OCI-LY7 (cell line): Measurements from ENCODE around the gene PCK2. TPM values are rescaled to one million over a fixed set of nuclear protein-coding genes. Genes with fewer than 3 reads are reported as not detected.

Source experiments
- BruUV-seq: library from RNA; stranded (reverse); fragments of 400-500 nt; replicated peaks from 2 replicates; lab custom pipeline; 2021; lab: Mats Ljungman, UMichigan
- CTCF ChIA-PET: fragments of 300-600 bp; sonication (Branson Sonifier 250); formaldehyde crosslinking; loops from one replicate; lab custom pipeline; 2022; ENCODE audit warnings: antibody characterized with exemption; ENCODE audit not compliant: unreplicated experiment; lab: Charles Lee
- POLR2A ChIA-PET: fragments of 300-600 bp; sonication (Branson Sonifier 250); formaldehyde crosslinking; loops from one replicate; lab custom pipeline; 2022; ENCODE audit warnings: antibody characterized with exemption; lab: Charles Lee
- DNase-seq: peaks from one replicate; pipeline ENCODE4 v3.0.0-alpha.2; 2015; ENCODE audit warnings: low spot score
- H2AFZ ChIP-seq: fragments of 200-600 bp; sonication (generic), shearing (Covaris generic); 2 replicates; pipeline ENCODE4 v1.6.1; 2014; ENCODE audit warnings: mild to moderate bottlenecking, antibody characterized with exemption, low read length, moderate library complexity
- H3K27ac ChIP-seq: fragments of 200-600 bp; sonication (generic); 2 replicates; pipeline ENCODE4 v1.5.1; 2014; ENCODE audit warnings: mixed run types, low read depth, mild to moderate bottlenecking, moderate library complexity, low read length, inconsistent platforms; ENCODE audit not compliant: poor library complexity, severe bottlenecking
- H3K36me3 ChIP-seq: fragments of 200-600 bp; sonication (generic); 2 replicates; pipeline ENCODE4 v1.6.1; 2014; ENCODE audit warnings: mild to moderate bottlenecking, antibody characterized with exemption, low read length, moderate library complexity, mixed read lengths; ENCODE audit not compliant: insufficient read depth
- H3K4me1 ChIP-seq: fragments of 200-600 bp; sonication (generic); 2 replicates; pipeline ENCODE4 v1.5.1; 2014; ENCODE audit warnings: mild to moderate bottlenecking, low read length; ENCODE audit not compliant: insufficient read depth, poor library complexity, severe bottlenecking
- H3K4me2 ChIP-seq: fragments of 200-600 bp; sonication (generic); 2 replicates; pipeline ENCODE4 v1.6.1; 2014; ENCODE audit warnings: mild to moderate bottlenecking, low read length
- H3K4me3 ChIP-seq: fragments of 200-600 bp; sonication (generic); 2 replicates; pipeline ENCODE4 v1.5.1; 2014; ENCODE audit warnings: mild to moderate bottlenecking, low read depth, low read length; ENCODE audit not compliant: poor library complexity, severe bottlenecking
- H3K79me2 ChIP-seq: fragments of 200-600 bp; sonication (generic); 2 replicates; pipeline ENCODE4 v1.6.1; 2016; ENCODE audit warnings: low read depth, mild to moderate bottlenecking, low read length, moderate library complexity, mixed read lengths; ENCODE audit not compliant: insufficient read depth
- H3K9me2 ChIP-seq: fragments of 200-600 bp; sonication (generic); 2 replicates; pipeline ENCODE4 v1.6.1; 2016; ENCODE audit warnings: mild to moderate bottlenecking, low read length, mixed read lengths; ENCODE audit not compliant: insufficient read depth
- H3K9me3 ChIP-seq: fragments of 200-600 bp; sonication (generic); 2 replicates; pipeline ENCODE4 v1.6.1; 2014; ENCODE audit warnings: mild to moderate bottlenecking, mixed run types, low read length, mixed read lengths
- H4K20me1 ChIP-seq: fragments of 200-600 bp; sonication (generic); 2 replicates; pipeline ENCODE4 v1.6.1; 2014; ENCODE audit warnings: mild to moderate bottlenecking, antibody characterized with exemption, low read length, moderate library complexity, mixed read lengths; ENCODE audit not compliant: insufficient read depth
- EZH2phosphoT487 ChIP-seq: fragments of 200-600 bp; sonication (generic); IDR thresholded peaks from 2 replicates; pipeline ENCODE4 v1.6.1; 2018; ENCODE audit warnings: low read depth, borderline replicate concordance, mild to moderate bottlenecking, mixed run types, antibody characterized with exemption, low read length, moderate library complexity, mixed read lengths
- intact Hi-C: fragments of 100-400 bp; cut with micrococcal nuclease; formaldehyde crosslinking; loops from one replicate; pipeline ENCODE4 v1.10.0; 2022; ENCODE audit not compliant: unreplicated experiment
- total RNA-seq, 2 experiments: library from RNA; depleted of rRNA in 1 of 2; stranded (reverse); fragments of >200 nt in 1 of 2; shearing (Covaris generic) in 1 of 2; gene quantifications; 2 replicates each; pipeline ENCODE4 v1.2.3, GENCODE V29; 2014 to 2022
- TF ChIP-seq, protein P1 (sequence below): fragments of 200-600 bp; sonication (generic); conservative IDR thresholded peaks from 2 replicates; pipeline ENCODE4 v1.5.1; 2014; ENCODE audit warnings: mild to moderate bottlenecking, antibody characterized with exemption, low read length, moderate library complexity, mixed read lengths

Gene PCK2
- total RNA-seq, 2 experiments from 2014 or later = 43.6 to 130 TPM

DNA sequence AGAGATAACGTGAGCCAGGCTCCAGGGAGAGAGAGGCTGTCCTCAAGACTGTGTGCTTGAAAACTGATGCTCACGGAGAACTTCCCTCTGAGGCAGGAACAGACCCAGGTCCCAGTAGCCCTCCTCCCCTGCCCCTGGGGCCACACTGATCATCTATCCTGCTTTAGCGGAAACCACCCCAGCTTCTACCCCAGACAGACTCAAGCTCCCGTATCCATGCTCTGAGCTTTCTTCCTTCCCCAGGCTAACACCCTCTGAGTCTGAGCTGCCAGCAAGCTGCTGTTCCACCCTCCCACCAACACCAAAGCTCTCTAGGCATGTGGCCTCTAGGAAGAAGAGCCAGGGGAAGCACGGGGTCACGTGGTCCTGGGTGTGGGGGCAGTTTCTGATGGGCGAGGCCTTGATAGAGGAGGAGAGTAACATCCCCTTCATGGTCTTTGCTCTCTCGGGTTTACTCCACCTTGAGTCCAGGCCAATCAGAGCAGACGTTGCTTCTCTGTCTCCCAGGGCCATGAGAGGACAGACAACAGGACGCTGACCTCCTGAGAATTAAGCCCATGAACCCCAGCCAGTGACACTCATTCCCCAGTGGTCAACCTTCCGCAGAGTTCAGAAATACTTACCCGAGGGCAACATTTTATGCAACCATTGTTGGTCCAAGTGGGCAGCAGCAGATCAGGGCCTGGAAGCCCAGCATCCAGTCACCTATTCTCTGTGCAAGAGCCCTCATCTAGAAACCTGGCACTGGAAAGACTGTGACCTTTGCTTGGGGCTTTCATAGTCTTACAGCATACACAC is 1.4 kb downstream of the PCK2 start:
- H3K36me3 ChIP-seq = no peaks in the 10 kb centered on the region
- ChIA-PET POLR2A (interaction anchor here (0.6 to 6.8 kb wide), 11 partner anchors 12 to 541 kb away, joined by 3 to 80 read pairs (median 6); partner anchors contain the start of genes DCAF11, EMC9, FITM1 and IRF9), CTCF (interaction anchor here (1.0 to 1.9 kb wide), 3 partner anchors 15 to 66 kb away, joined by 3 to 5 read pairs (median 4); partner anchors contain the start of gene IRF9)
- intact Hi-C loops = no loop called here
- TF ChIP-seq EZH2phosphoT487 = no peak
- TF ChIP-seq, protein P1, sequence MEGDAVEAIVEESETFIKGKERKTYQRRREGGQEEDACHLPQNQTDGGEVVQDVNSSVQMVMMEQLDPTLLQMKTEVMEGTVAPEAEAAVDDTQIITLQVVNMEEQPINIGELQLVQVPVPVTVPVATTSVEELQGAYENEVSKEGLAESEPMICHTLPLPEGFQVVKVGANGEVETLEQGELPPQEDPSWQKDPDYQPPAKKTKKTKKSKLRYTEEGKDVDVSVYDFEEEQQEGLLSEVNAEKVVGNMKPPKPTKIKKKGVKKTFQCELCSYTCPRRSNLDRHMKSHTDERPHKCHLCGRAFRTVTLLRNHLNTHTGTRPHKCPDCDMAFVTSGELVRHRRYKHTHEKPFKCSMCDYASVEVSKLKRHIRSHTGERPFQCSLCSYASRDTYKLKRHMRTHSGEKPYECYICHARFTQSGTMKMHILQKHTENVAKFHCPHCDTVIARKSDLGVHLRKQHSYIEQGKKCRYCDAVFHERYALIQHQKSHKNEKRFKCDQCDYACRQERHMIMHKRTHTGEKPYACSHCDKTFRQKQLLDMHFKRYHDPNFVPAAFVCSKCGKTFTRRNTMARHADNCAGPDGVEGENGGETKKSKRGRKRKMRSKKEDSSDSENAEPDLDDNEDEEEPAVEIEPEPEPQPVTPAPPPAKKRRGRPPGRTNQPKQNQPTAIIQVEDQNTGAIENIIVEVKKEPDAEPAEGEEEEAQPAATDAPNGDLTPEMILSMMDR = no peak
- no peaks in the 10 kb centered on the region for H3K79me2 ChIP-seq
- peak overlapping the region; percentile 47; the same call in 1 of the 2 replicates for H2AFZ ChIP-seq
- H3K9me2 ChIP-seq = no peaks in the 10 kb centered on the region
- BruUV-seq = no TSS peak
- DNase-seq = peak; percentile 66
- peak overlapping the region; percentile 93 for H3K4me2 ChIP-seq
- H3K4me1 ChIP-seq = peaks cover 32% of the 10 kb centered on the region
- H3K27ac ChIP-seq = peak overlapping the region; percentile 75
- H3K4me3 ChIP-seq = peak overlapping the region; percentile 81
- no peaks in the 10 kb centered on the region for H3K9me3 ChIP-seq
- H4K20me1 ChIP-seq = no peaks in the 10 kb centered on the region

GRCh38 chr14:24096545-24097181 is 2.6 kb downstream of the PCK2 start:
- H3K4me2 ChIP-seq = no peak overlapping the region
- H3K9me2 ChIP-seq = no peaks in the 10 kb centered on the region
- no peaks in the 10 kb centered on the region for H3K36me3 ChIP-seq
- no peak for DNase-seq
- POLR2A ChIA-PET = interaction anchor here (0.6 to 6.8 kb wide), 6 partner anchors 11 to 586 kb away, joined by 3 to 80 read pairs (median 4); partner anchors contain the start of genes DCAF11 and NRL
- no TSS peak for BruUV-seq
- H4K20me1 ChIP-seq = no peaks in the 10 kb centered on the region
- TF ChIP-seq EZH2phosphoT487 = no peak
- H3K4me3 ChIP-seq = no peak overlapping the region
- H3K9me3 ChIP-seq = no peaks in the 10 kb centered on the region
- H3K27ac ChIP-seq = no peak overlapping the region
- H3K79me2 ChIP-seq = no peaks in the 10 kb centered on the region
- intact Hi-C loops = no loop called here
- no peak overlapping the region for H2AFZ ChIP-seq
- CTCF ChIA-PET = interaction anchor here (0.6 kb wide), 1 partner anchor 12 kb away, joined by 3 read pairs; no protein-coding TSS in a partner anchor
- H3K4me1 ChIP-seq = peaks cover 28% of the 10 kb centered on the region

- CTCF ChIA-PET = interaction anchor here (0.6 kb wide), 1 partner anchor 10 kb away, joined by 3 read pairs; no protein-coding TSS in a partner anchor
- H3K4me2 ChIP-seq = no peak overlapping the region
- no peak overlapping the region for H3K4me3 ChIP-seq
- H2AFZ ChIP-seq = no peak overlapping the region
- TF ChIP-seq EZH2phosphoT487 = no peak
- TF ChIP-seq, protein P1 = no peak
- intact Hi-C loops = no loop called here
- no peaks in the 10 kb centered on the region for H4K20me1 ChIP-seq
- no TSS peak for BruUV-seq
- no peaks in the 10 kb centered on the region; the same call in 1 of the 2 replicates for H3K36me3 ChIP-seq
- peaks cover 18% of the 10 kb centered on the region for H3K4me1 ChIP-seq
- no peak overlapping the region for H3K27ac ChIP-seq
- H3K9me3 ChIP-seq = no peaks in the 10 kb centered on the region
- H3K9me2 ChIP-seq = no peaks in the 10 kb centered on the region
- no peaks in the 10 kb centered on the region for H3K79me2 ChIP-seq
- no peak for DNase-seq
- POLR2A ChIA-PET = no interaction called here
Observed at GRCh38 chr14:24098229-24098926, 4.3 kb downstream of the PCK2 start.
